ENCODE data around the gene SLX4IP.

DNA sequence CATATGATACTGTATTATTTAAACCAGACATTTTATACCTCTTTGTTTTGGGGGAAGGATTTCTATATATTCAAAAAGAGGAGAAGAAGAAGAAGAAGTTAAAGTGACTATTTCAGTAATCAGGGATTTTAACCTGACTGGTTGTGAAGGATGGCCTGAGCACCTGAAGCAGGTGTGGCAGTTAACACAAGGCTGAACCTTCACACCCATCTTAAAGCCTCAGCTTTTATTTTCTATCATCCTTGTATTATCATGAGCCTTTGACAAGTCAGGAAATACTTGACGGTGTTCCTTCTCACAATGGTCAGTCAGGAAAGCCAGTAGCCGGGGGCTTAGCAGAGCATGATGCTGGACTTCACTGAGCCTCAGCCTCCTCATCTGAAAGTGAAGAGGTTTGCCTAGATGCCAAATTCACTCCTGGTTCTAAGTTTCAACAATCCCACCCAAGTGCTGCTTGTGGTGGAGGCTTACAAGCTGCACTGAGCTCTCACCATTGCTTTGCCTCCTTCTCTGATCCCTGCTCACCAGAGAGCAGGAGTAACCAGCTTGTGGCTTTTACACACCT lies 121.5 kb downstream of the SLX4IP start:
- no peak for TF ChIP-seq CTCF (IDR thresholded peaks at IDR 0.05 in 8 of 11, conservative IDR thresholded peaks at IDR 0.05 in 3 of 11)
- TF ChIP-seq POLR2AphosphoS5 (IDR thresholded peaks at IDR 0.05): no peak
